HepG2 (cell line): Measurements from ENCODE around the gene STAG3. TPM values are rescaled to one million over a fixed set of nuclear protein-coding genes. Genes with fewer than 3 reads are reported as not detected.

Experiments used
- FOSL2 ChIP-seq: sonication (generic); formaldehyde crosslinking; IDR thresholded peaks from 2 replicates; pipeline ENCODE4 v1.4.0; 2020; ENCODE audit warnings: missing genetic modification reagents
- FOXO1 ChIP-seq: sonication (generic); formaldehyde crosslinking; IDR thresholded peaks from 2 replicates; pipeline ENCODE4 v1.4.0; 2020; ENCODE audit warnings: missing genetic modification reagents
- NR2F2 ChIP-seq: IDR thresholded peaks from 2 replicates; pipeline ENCODE4 v1.6.1; 2012; ENCODE audit warnings: low read depth, inconsistent platforms, borderline replicate concordance
- POLR2AphosphoS2 ChIP-seq: IDR thresholded peaks from 2 replicates; pipeline ENCODE4 v1.6.1; 2011; ENCODE audit warnings: low read depth, low read length, improper control_type of control experiment
- WIZ ChIP-seq: sonication (generic); formaldehyde crosslinking; IDR thresholded peaks from 2 replicates; pipeline ENCODE4 v1.5.1; 2020; ENCODE audit warnings: mild to moderate bottlenecking, missing genetic modification reagents
- ZNF205 ChIP-seq: IDR thresholded peaks from 2 replicates; pipeline ENCODE4 v1.6.1; 2018; ENCODE audit warnings: missing biosample characterization, missing genetic modification reagents
- ZNF724P ChIP-seq: sonication (generic); formaldehyde crosslinking; IDR thresholded peaks from 2 replicates; pipeline ENCODE4 v1.8.0; 2022; ENCODE audit warnings: missing genetic modification reagents, borderline replicate concordance
- ZNF761 ChIP-seq: sonication (generic); formaldehyde crosslinking; conservative IDR thresholded peaks from 2 replicates; pipeline ENCODE4 v1.4.0; 2020; ENCODE audit warnings: mild to moderate bottlenecking, missing genetic modification reagents
- ZNF777 ChIP-seq: sonication (generic); formaldehyde crosslinking; IDR thresholded peaks from 2 replicates; pipeline ENCODE4 v1.4.0; 2020; ENCODE audit warnings: missing genetic modification reagents
- polyA plus RNA-seq, 8 experiments: library from polyadenylated mRNA; depleted of rRNA in 3 of 8; stranded (reverse) in 7 of 8; unstranded in 1 of 8; fragments of >200 nt; fragmentation: Illumina TruSeq in 4 of 8; extraction: Trizol in 4 of 8; gene quantifications; 2 replicates each; pipeline versions ENCODE4 v1.2.1 to v1.2.3, GENCODE V29; 2011 to 2016; ENCODE audit warnings: low read depth in 4 of 8, missing spikeins in 1 of 8, mixed read lengths in 1 of 8; ENCODE audit not compliant: insufficient read depth in 1 of 8
- total RNA-seq, 5 experiments: library from RNA; depleted of rRNA; stranded (reverse); fragments of >200 nt; fragmentation: Illumina TruSeq; extraction: Trizol; gene quantifications; 2 replicates each; pipeline ENCODE4 v1.2.3, GENCODE V29; 2016; ENCODE audit warnings: low read depth in 1 of 5
- TF ChIP-seq, protein P1 (sequence below): sonication (generic); formaldehyde crosslinking; IDR thresholded peaks from 2 replicates; pipeline ENCODE4 v1.9.0; 2022; ENCODE audit warnings: low read depth, missing genetic modification reagents
- TF ChIP-seq, protein P2 (sequence below): sonication (generic); formaldehyde crosslinking; IDR thresholded peaks from 2 replicates; pipeline ENCODE4 v1.4.0; 2020; ENCODE audit warnings: mild to moderate bottlenecking, missing genetic modification reagents
- TF ChIP-seq, protein P3 (sequence below): sonication (generic); formaldehyde crosslinking; conservative IDR thresholded peaks from 2 replicates; pipeline ENCODE4 v1.8.0; 2022; ENCODE audit warnings: mild to moderate bottlenecking, moderate library complexity, missing genetic modification reagents
- TF ChIP-seq, protein P4 (sequence below): sonication (generic); formaldehyde crosslinking; IDR thresholded peaks from 2 replicates; pipeline ENCODE4 v1.5.0; 2020; ENCODE audit warnings: mild to moderate bottlenecking, missing genetic modification reagents, borderline replicate concordance
- TF ChIP-seq, protein P5 (sequence below): sonication (generic); formaldehyde crosslinking; IDR thresholded peaks from 2 replicates; pipeline ENCODE4 v1.8.0; 2022; ENCODE audit warnings: mild to moderate bottlenecking, missing genetic modification reagents, moderate library complexity
- TF ChIP-seq, protein P6 (sequence below): sonication (generic); formaldehyde crosslinking; IDR thresholded peaks from 2 replicates; pipeline ENCODE4 v1.4.0; 2020; ENCODE audit warnings: mild to moderate bottlenecking, missing genetic modification reagents
- TF ChIP-seq, protein P7 (sequence below): sonication (generic); formaldehyde crosslinking; IDR thresholded peaks from 2 replicates; pipeline ENCODE4 v1.4.0; 2020; ENCODE audit warnings: missing genetic modification reagents
- TF ChIP-seq, protein P8 (sequence below): sonication (generic); formaldehyde crosslinking; IDR thresholded peaks from 2 replicates; pipeline ENCODE4 v1.4.0; 2020; ENCODE audit warnings: missing genetic modification reagents

The STAG3 gene
- total and polyA plus RNA-seq, 2 of the 13 experiments (the other 11 are each of a cell fraction or from before 2014, with no cell fraction given) = 0.09 to 0.33 TPM

DNA sequence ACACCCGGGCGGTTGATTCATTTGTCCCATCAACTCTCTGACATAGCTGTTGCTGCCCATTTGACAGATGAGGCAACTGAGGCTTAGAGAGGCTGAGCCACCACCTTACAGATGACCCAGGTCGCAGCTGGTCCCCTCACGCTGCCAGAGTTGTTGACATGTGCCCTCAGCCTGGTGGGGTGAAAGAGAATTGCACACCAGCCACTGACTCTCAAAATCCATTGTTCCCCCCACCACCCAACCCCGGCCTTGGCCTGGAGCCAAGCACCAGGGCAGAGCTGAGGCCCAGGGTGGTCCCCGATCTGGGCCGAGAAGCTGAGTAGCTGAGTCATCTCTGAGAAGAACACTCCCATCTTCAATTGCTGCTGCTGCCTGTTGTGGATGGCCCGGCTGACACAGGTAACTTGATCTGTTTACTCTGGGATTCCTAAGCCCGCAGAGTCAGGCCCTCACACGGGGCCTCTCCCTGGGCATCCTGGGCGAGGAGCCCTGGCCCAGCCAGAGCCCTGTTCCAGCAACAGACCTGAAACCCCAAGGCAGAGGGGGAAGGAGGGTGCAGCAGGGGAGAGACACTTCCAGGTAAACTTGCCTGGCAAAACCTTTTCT, 69.5 kb downstream of the STAG3 start (continued):
- TF ChIP-seq, protein P1, sequence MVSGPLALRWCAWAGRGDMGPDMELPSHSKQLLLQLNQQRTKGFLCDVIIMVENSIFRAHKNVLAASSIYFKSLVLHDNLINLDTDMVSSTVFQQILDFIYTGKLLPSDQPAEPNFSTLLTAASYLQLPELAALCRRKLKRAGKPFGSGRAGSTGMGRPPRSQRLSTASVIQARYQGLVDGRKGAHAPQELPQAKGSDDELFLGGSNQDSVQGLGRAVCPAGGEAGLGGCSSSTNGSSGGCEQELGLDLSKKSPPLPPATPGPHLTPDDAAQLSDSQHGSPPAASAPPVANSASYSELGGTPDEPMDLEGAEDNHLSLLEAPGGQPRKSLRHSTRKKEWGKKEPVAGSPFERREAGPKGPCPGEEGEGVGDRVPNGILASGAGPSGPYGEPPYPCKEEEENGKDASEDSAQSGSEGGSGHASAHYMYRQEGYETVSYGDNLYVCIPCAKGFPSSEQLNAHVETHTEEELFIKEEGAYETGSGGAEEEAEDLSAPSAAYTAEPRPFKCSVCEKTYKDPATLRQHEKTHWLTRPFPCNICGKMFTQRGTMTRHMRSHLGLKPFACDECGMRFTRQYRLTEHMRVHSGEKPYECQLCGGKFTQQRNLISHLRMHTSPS (CRISPR knock-in tag) = peak; percentile 79; the same call in 1 of the 2 replicates
- TF ChIP-seq, protein P2, sequence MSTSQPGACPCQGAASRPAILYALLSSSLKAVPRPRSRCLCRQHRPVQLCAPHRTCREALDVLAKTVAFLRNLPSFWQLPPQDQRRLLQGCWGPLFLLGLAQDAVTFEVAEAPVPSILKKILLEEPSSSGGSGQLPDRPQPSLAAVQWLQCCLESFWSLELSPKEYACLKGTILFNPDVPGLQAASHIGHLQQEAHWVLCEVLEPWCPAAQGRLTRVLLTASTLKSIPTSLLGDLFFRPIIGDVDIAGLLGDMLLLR (CRISPR knock-in tag) = no peak
- TF ChIP-seq POLR2AphosphoS2 (no peak), ZNF777 (CRISPR knock-in tag) (no peak), FOXO1 (CRISPR knock-in tag) (peak; percentile 82), NR2F2 (0 out of 2 replicates have a peak, but pooled peaks have one; percentile 57), ZNF724P (CRISPR knock-in tag) (no peak), ZNF205 (CRISPR knock-in tag) (no peak), FOSL2 (peak; percentile 92), ZNF761 (CRISPR knock-in tag) (no peak), WIZ (CRISPR knock-in tag) (no peak)
- TF ChIP-seq, protein P3, sequence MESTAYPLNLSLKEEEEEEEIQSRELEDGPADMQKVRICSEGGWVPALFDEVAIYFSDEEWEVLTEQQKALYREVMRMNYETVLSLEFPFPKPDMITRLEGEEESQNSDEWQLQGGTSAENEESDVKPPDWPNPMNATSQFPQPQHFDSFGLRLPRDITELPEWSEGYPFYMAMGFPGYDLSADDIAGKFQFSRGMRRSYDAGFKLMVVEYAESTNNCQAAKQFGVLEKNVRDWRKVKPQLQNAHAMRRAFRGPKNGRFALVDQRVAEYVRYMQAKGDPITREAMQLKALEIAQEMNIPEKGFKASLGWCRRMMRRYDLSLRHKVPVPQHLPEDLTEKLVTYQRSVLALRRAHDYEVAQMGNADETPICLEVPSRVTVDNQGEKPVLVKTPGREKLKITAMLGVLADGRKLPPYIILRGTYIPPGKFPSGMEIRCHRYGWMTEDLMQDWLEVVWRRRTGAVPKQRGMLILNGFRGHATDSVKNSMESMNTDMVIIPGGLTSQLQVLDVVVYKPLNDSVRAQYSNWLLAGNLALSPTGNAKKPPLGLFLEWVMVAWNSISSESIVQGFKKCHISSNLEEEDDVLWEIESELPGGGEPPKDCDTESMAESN (CRISPR knock-in tag) = 0 out of 2 replicates have a peak, but pooled peaks have one; percentile 17
- TF ChIP-seq, protein P4, sequence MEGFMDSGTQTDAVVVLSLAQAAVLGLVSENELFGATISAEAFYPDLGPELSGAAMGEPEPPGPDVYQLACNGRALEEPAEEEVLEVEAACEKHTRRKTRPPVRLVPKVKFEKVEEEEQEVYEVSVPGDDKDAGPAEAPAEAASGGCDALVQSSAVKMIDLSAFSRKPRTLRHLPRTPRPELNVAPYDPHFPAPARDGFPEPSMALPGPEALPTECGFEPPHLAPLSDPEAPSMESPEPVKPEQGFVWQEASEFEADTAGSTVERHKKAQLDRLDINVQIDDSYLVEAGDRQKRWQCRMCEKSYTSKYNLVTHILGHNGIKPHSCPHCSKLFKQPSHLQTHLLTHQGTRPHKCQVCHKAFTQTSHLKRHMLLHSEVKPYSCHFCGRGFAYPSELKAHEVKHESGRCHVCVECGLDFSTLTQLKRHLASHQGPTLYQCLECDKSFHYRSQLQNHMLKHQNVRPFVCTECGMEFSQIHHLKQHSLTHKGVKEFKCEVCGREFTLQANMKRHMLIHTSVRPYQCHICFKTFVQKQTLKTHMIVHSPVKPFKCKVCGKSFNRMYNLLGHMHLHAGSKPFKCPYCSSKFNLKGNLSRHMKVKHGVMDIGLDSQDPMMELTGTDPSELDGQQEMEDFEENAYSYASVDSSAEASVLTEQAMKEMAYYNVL (CRISPR knock-in tag) = no peak
- TF ChIP-seq, protein P5, sequence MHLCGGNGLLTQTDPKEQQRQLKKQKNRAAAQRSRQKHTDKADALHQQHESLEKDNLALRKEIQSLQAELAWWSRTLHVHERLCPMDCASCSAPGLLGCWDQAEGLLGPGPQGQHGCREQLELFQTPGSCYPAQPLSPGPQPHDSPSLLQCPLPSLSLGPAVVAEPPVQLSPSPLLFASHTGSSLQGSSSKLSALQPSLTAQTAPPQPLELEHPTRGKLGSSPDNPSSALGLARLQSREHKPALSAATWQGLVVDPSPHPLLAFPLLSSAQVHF = no peak
- TF ChIP-seq, protein P6, sequence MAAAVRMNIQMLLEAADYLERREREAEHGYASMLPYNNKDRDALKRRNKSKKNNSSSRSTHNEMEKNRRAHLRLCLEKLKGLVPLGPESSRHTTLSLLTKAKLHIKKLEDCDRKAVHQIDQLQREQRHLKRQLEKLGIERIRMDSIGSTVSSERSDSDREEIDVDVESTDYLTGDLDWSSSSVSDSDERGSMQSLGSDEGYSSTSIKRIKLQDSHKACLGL = no peak
- TF ChIP-seq, protein P7, sequence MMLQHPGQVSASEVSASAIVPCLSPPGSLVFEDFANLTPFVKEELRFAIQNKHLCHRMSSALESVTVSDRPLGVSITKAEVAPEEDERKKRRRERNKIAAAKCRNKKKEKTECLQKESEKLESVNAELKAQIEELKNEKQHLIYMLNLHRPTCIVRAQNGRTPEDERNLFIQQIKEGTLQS (CRISPR knock-in tag) = peak; percentile 73
- TF ChIP-seq, protein P8, sequence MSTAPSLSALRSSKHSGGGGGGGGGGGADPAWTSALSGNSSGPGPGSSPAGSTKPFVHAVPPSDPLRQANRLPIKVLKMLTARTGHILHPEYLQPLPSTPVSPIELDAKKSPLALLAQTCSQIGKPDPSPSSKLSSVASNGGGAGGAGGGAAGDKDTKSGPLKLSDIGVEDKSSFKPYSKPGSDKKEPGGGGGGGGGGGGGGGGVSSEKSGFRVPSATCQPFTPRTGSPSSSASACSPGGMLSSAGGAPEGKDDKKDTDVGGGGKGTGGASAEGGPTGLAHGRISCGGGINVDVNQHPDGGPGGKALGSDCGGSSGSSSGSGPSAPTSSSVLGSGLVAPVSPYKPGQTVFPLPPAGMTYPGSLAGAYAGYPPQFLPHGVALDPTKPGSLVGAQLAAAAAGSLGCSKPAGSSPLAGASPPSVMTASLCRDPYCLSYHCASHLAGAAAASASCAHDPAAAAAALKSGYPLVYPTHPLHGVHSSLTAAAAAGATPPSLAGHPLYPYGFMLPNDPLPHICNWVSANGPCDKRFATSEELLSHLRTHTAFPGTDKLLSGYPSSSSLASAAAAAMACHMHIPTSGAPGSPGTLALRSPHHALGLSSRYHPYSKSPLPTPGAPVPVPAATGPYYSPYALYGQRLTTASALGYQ (CRISPR knock-in tag) = peak; percentile 30; the same call in 1 of the 2 replicates
